ENCODE measurements around the gene TPSB2. TPM values are rescaled to one million over a fixed set of nuclear protein-coding genes. Genes with fewer than 3 reads are reported as not detected.
"Not testable (repeated sequence)": the region's sequence is repeated elsewhere in the genome, so short reads cannot be mapped to it uniquely, and the experiment has no call there.

The TPSB2 gene
- total RNA-seq, 1 donor from 2014 or later: 168 TPM

DNA sequence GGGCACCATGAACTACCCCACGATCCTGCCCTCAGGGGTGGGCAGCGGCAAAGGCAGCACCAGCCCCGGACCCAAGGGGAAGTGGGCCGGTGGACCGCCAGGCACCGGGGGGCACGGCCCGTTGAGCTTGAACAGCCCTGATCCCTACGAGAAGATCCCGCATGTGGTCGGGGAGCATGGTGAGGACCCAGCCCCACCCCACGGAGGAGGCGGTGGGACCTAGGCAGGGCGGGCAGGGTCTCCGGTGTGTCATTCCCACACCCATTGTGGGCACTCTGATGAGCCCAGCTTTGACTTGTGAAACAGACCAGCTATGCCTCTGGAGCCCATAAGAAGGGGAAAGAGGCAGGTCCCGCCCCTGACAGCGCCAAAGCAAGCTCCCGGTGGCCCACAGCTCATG, 27.7 kb downstream of the TPSB2 start:
- H3K36me3 ChIP-seq: no peaks in the 10 kb centered on the region
- H3K27ac ChIP-seq: no peak overlapping the region
- intact Hi-C loops (cut with DNase I): no loop called here
- no peaks in the 10 kb centered on the region for H3K27me3 ChIP-seq (ENCODE audit: low read depth)
- TF ChIP-seq CTCF (IDR thresholded peaks at IDR 0.05): no peak
- H3K9me3 ChIP-seq: no peaks in the 10 kb centered on the region
- no peaks in the 10 kb centered on the region for H3K4me1 ChIP-seq
- no peak overlapping the region for H3K4me3 ChIP-seq
- DNase-seq (no peak), ATAC-seq (no peak)

DNA sequence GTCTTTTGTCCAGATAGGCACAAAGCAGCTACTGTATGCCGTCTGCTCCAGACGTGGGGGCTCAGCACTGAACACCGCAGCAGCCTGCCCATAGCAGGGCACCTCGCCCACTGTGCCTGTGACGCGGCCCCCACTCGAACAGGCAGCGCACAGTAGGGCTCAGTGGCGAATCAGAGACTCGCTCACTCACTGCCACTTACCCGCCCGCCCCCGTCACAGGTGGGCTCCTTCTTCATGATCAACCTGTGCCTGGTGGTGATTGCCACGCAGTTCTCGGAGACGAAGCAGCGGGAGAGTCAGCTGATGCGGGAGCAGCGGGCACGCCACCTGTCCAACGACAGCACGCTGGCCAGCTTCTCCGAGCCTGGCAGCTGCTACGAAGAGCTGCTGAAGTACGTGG, 28.5 kb downstream of the TPSB2 start:
- Histone ChIP-seq H3K36me3 (no peaks in the 10 kb centered on the region), H3K4me1 (no peaks in the 10 kb centered on the region), H3K27ac (no peak overlapping the region), H3K27me3 (ENCODE audit: low read depth) (no peaks in the 10 kb centered on the region), H3K4me3 (no peak overlapping the region), H3K9me3 (no peaks in the 10 kb centered on the region)
- no peak for TF ChIP-seq CTCF (IDR thresholded peaks at IDR 0.05)
- intact Hi-C loops (cut with DNase I): no loop called here
- no peak for ATAC-seq
- DNase-seq: no peak

DNA sequence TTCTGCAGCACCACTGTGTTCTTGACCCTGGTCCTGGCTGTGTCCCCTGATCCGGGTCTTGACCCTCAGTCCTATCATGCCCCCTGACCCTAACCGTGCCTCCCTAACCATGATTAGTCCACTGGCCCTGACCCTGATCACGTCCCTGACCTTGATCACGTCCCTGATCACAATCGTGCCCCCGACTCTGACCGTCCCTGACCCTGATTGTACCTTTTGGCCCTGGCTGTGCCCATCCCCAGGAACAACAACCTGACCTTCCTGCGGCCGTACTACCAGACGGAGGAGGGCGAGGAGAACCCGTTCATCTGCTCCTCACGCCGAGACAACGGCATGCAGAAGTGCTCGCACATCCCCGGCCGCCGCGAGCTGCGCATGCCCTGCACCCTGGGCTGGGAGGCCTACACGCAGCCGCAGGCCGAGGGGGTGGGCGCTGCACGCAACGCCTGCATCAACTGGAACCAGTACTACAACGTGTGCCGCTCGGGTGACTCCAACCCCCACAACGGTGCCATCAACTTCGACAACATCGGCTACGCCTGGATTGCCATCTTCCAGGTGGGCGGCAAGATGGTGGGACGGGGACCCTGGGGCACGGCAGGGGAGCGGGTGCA, 29.9 kb downstream of the TPSB2 start:
- no peak for DNase-seq
- H3K4me3 ChIP-seq: no peak overlapping the region
- no peaks in the 10 kb centered on the region for H3K9me3 ChIP-seq
- TF ChIP-seq CTCF (IDR thresholded peaks at IDR 0.05): no peak
- H3K4me1 ChIP-seq: no peaks in the 10 kb centered on the region
- no peak for ATAC-seq
- no peaks in the 10 kb centered on the region for H3K36me3 ChIP-seq
- H3K27me3 ChIP-seq (ENCODE audit: low read depth): no peaks in the 10 kb centered on the region
- intact Hi-C loops (cut with DNase I): no loop called here
- no peak overlapping the region for H3K27ac ChIP-seq

DNA sequence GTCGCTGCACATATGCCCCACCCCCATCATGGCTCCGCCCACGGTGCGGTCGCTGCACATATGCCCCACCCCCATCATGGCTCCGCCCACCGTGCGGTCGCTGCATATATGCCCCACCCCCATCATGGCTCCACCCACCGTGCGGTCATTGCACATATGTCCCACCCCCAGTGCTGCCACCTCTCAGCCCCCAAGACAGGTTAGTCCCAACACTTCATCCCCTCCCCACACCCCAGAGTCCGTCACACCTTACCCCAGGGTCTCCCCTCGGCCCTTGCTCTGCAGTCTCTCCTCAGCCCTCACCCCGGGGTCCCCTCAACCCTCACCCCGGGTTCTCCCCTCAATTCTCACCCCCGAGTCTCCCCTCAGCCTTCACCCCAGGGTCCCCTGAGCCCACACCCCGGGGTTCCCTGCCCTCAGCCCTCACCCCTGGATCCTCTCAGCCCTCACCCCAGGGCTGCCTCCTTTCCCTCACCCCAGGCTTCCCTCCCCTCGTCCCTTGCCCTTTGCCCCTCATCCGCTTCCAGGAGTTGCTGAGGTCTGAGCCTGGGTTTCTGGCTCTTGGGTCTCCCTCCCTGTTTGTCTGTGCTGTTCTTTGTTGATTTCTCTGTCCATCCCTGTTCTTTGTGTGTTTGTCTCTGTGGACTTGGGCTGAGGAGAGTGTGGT, 30.5 kb downstream of the TPSB2 start:
- ATAC-seq (no peak), DNase-seq (no peak)
- Histone ChIP-seq H3K27ac (no peak overlapping the region), H3K9me3 (no peaks in the 10 kb centered on the region), H3K4me3 (no peak overlapping the region), H3K27me3 (ENCODE audit: low read depth) (no peaks in the 10 kb centered on the region), H3K36me3 (no peaks in the 10 kb centered on the region), H3K4me1 (no peaks in the 10 kb centered on the region)
- TF ChIP-seq CTCF (IDR thresholded peaks at IDR 0.05): no peak
- intact Hi-C loops (cut with DNase I): no loop called here

GRCh38 chr16:1198671-1199346, 31.2 kb downstream of the TPSB2 start:
- H3K27ac ChIP-seq; H3K4me3 ChIP-seq; DNase-seq; H3K27me3 ChIP-seq (ENCODE audit: low read depth); intact Hi-C loops (cut with DNase I); H3K36me3 ChIP-seq; H3K9me3 ChIP-seq; ATAC-seq; H3K4me1 ChIP-seq: not testable (repeated sequence)

DNA sequence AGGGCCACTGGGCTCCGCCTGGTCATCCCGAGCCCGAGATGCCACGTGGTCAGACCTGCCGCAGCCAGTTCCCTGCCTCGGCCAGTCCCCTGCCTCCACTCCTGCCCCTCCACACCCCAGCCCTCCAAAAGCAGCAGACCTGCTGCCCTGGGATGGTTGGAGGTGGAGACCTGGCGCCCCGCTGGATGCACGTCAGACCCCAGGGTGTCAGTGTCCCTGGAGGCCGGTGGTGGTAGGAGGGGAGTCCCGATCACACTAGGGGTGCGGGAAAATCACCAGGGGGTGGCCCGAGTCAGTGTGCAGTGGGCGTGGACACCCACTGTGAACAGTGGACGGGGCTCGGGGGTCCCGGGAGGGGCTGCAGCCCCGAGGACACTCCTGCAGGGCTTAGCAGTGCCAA, 31.8 kb downstream of the TPSB2 start:
- no peaks in the 10 kb centered on the region for H3K9me3 ChIP-seq
- no peak for TF ChIP-seq CTCF (IDR thresholded peaks at IDR 0.05)
- DNase-seq (no peak), ATAC-seq (no peak)
- H3K4me3 ChIP-seq: no peak overlapping the region
- no peaks in the 10 kb centered on the region for H3K27me3 ChIP-seq (ENCODE audit: low read depth)
- intact Hi-C loops (cut with DNase I): no loop called here
- no peak overlapping the region for H3K27ac ChIP-seq
- no peaks in the 10 kb centered on the region for H3K36me3 ChIP-seq
- no peaks in the 10 kb centered on the region for H3K4me1 ChIP-seq

Measured in lower lobe of right lung (tissue), 2 donors.